HL-60 (cell line): ENCODE results near the gene LEP.

Source experiments
- DNase-seq, 2 experiments: peaks; one replicate each; pipeline ENCODE4 v3.0.0-alpha.2; 2010 to 2020; ENCODE audit warnings: low read depth in 1 of 2, low spot score in 1 of 2
- H3K27ac ChIP-seq: fragments of 250-450 bp; sonication (Bioruptor Pico); replicated peaks from 2 replicates; pipeline ENCODE4 v1.5.1; 2020; ENCODE audit warnings: mild to moderate bottlenecking, moderate library complexity
- H3K27me3 ChIP-seq: fragments of 250-450 bp; sonication (Bioruptor Pico); 2 replicates; pipeline ENCODE4 v1.5.1; 2021; ENCODE audit warnings: mild to moderate bottlenecking, moderate library complexity; ENCODE audit not compliant: insufficient read depth, poor library complexity, severe bottlenecking
- H3K4me3 ChIP-seq: replicated peaks from 2 replicates; pipeline ENCODE4 v1.5.1; 2011; ENCODE audit warnings: mild to moderate bottlenecking, control low read depth, low read length; ENCODE audit not compliant: insufficient read depth
- CTCF ChIP-seq: IDR thresholded peaks from one replicate; pipeline ENCODE4 v1.5.1; 2011; ENCODE audit warnings: low read length, control low read depth, inconsistent platforms; ENCODE audit not compliant: insufficient read depth
- GABPA ChIP-seq: IDR thresholded peaks from 2 replicates; pipeline ENCODE4 v1.6.1; 2012; ENCODE audit warnings: low read depth
- POLR2AphosphoS5 ChIP-seq: IDR thresholded peaks from 2 replicates; pipeline ENCODE4 v1.6.1; 2012; ENCODE audit warnings: low read depth
- SPI1 ChIP-seq: IDR thresholded peaks from 2 replicates; pipeline ENCODE4 v1.6.1; 2012; ENCODE audit warnings: low read depth, mild to moderate bottlenecking, borderline replicate concordance
- TF ChIP-seq, protein P1 (sequence below): IDR thresholded peaks from 2 replicates; pipeline ENCODE4 v1.6.1; 2012; ENCODE audit warnings: low read depth; ENCODE audit not compliant: insufficient replicate concordance

The LEP gene

GRCh38 chr7:128262273-128263028, 21.4 kb downstream of the LEP start:
- no peaks in the 10 kb centered on the region for H3K27me3 ChIP-seq
- no peak overlapping the region for H3K27ac ChIP-seq
- no peak overlapping the region for H3K4me3 ChIP-seq
- DNase-seq, result no peak
- TF ChIP-seq GABPA, result no peak
- no peak for TF ChIP-seq SPI1
- no peak for TF ChIP-seq POLR2AphosphoS5
- TF ChIP-seq, protein P1, sequence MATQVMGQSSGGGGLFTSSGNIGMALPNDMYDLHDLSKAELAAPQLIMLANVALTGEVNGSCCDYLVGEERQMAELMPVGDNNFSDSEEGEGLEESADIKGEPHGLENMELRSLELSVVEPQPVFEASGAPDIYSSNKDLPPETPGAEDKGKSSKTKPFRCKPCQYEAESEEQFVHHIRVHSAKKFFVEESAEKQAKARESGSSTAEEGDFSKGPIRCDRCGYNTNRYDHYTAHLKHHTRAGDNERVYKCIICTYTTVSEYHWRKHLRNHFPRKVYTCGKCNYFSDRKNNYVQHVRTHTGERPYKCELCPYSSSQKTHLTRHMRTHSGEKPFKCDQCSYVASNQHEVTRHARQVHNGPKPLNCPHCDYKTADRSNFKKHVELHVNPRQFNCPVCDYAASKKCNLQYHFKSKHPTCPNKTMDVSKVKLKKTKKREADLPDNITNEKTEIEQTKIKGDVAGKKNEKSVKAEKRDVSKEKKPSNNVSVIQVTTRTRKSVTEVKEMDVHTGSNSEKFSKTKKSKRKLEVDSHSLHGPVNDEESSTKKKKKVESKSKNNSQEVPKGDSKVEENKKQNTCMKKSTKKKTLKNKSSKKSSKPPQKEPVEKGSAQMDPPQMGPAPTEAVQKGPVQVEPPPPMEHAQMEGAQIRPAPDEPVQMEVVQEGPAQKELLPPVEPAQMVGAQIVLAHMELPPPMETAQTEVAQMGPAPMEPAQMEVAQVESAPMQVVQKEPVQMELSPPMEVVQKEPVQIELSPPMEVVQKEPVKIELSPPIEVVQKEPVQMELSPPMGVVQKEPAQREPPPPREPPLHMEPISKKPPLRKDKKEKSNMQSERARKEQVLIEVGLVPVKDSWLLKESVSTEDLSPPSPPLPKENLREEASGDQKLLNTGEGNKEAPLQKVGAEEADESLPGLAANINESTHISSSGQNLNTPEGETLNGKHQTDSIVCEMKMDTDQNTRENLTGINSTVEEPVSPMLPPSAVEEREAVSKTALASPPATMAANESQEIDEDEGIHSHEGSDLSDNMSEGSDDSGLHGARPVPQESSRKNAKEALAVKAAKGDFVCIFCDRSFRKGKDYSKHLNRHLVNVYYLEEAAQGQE, result no peak
- no peak for TF ChIP-seq CTCF

GRCh38 chr7:128263420-128263819, 22.3 kb downstream of the LEP start:
- TF ChIP-seq GABPA (no peak), CTCF (no peak), SPI1 (no peak), POLR2AphosphoS5 (no peak)
- TF ChIP-seq, protein P1, result no peak
- Histone ChIP-seq H3K4me3 (no peak overlapping the region), H3K27me3 (no peaks in the 10 kb centered on the region), H3K27ac (no peak overlapping the region)
- no peak for DNase-seq

DNA sequence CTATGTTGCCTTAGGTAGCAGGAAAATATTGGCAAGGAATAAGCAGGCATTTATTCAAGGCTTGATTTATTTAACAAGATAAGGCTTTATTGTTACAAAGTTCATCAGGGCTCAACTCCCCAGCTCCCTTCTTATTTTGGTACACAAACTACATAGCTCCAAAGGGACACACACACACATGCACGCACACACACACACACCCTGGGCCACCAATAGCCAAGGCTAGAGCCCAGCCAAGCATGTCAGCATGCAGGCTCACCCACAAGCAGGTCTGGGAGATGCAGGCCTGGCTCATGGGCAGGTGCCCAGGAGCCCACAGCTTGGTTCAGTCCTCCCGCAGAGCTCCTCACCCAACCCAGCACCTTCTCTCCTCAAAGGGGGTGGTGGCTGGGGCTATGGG, 23.4 kb downstream of the LEP start:
- DNase-seq, result no peak
- Histone ChIP-seq H3K27me3 (no peaks in the 10 kb centered on the region), H3K27ac (no peak overlapping the region), H3K4me3 (no peak overlapping the region)
- TF ChIP-seq POLR2AphosphoS5 (no peak), SPI1 (no peak), GABPA (no peak), CTCF (no peak)
- TF ChIP-seq, protein P1, result no peak
